HepG2 (cell line): ENCODE data around the gene NOSTRIN. TPM values are rescaled to one million over a fixed set of nuclear protein-coding genes. Genes with fewer than 3 reads are reported as not detected.

Experiments
- ARID2 ChIP-seq: sonication (generic); formaldehyde crosslinking; IDR thresholded peaks from 2 replicates; pipeline ENCODE4 v1.8.1; 2022; ENCODE audit warnings: mild to moderate bottlenecking, missing genetic modification reagents, borderline replicate concordance
- CREB1 ChIP-seq, 2 experiments: fragments of 450-650 bp in 1 of 2; IDR thresholded peaks; 2 replicates each; pipeline ENCODE4 v1.6.1; 2016 to 2017; ENCODE audit warnings: control low read depth in 1 of 2, mild to moderate bottlenecking in 1 of 2, missing compliant biosample characterization in 1 of 2, missing genetic modification characterization in 1 of 2
- GZF1 ChIP-seq: sonication (generic); formaldehyde crosslinking; IDR thresholded peaks from 2 replicates; pipeline ENCODE4 v1.5.1; 2020; ENCODE audit warnings: mild to moderate bottlenecking, missing genetic modification reagents
- HMGXB4 ChIP-seq, 2 experiments: sonication (generic) in 1 of 2; formaldehyde crosslinking in 1 of 2; IDR thresholded peaks; 2 replicates each; pipeline versions ENCODE4 v1.4.0 to v1.6.1; 2018 to 2020; ENCODE audit warnings: missing genetic modification reagents in 2 of 2, borderline replicate concordance in 1 of 2, low read depth in 1 of 2, mild to moderate bottlenecking in 1 of 2, missing biosample characterization in 1 of 2
- LCORL ChIP-seq, 2 experiments: fragments of 450-650 bp in 1 of 2; sonication (generic) in 1 of 2; formaldehyde crosslinking in 1 of 2; IDR thresholded peaks; 2 replicates each; pipeline versions ENCODE4 v1.5.0 to v1.6.1; 2017 to 2020; ENCODE audit warnings: antibody characterized with exemption in 1 of 2, missing genetic modification reagents in 1 of 2
- LRRFIP1 ChIP-seq: sonication (generic); formaldehyde crosslinking; conservative IDR thresholded peaks from 2 replicates; pipeline ENCODE4 v1.4.0; 2020; ENCODE audit warnings: missing genetic modification reagents
- MXI1 ChIP-seq: IDR thresholded peaks from 3 replicates; pipeline ENCODE4 v1.6.1; 2012; ENCODE audit warnings: low read depth, low read length, inconsistent platforms, borderline replicate concordance
- NR1H2 ChIP-seq: sonication (generic); formaldehyde crosslinking; IDR thresholded peaks from 2 replicates; pipeline ENCODE4 v1.8.1; 2022; ENCODE audit warnings: low read depth, missing genetic modification reagents, borderline replicate concordance
- PHF8 ChIP-seq: sonication (generic); formaldehyde crosslinking; IDR thresholded peaks from 2 replicates; pipeline ENCODE4 v1.5.0; 2020; ENCODE audit warnings: missing genetic modification reagents
- RNF2 ChIP-seq: fragments of 450-650 bp; conservative IDR thresholded peaks from 2 replicates; pipeline ENCODE4 v1.6.1; 2016; ENCODE audit warnings: low read depth
- SALL1 ChIP-seq: sonication (generic); formaldehyde crosslinking; IDR thresholded peaks from 2 replicates; pipeline ENCODE4 v1.8.0; 2022; ENCODE audit warnings: mild to moderate bottlenecking, missing genetic modification reagents
- SMAD3 ChIP-seq: sonication (generic); formaldehyde crosslinking; IDR thresholded peaks from 2 replicates; pipeline ENCODE4 v1.4.0; 2020; ENCODE audit warnings: missing genetic modification reagents
- SOX5 ChIP-seq: IDR thresholded peaks from 2 replicates; pipeline ENCODE4 v1.6.1; 2016; ENCODE audit warnings: borderline replicate concordance
- SPEN ChIP-seq: sonication (generic); formaldehyde crosslinking; IDR thresholded peaks from 2 replicates; pipeline ENCODE4 v1.5.1; 2020; ENCODE audit warnings: low read depth, mild to moderate bottlenecking, missing genetic modification reagents
- ZNF350 ChIP-seq: sonication (generic); formaldehyde crosslinking; IDR thresholded peaks from 2 replicates; pipeline ENCODE4 v1.4.0; 2020; ENCODE audit warnings: mild to moderate bottlenecking, low read depth, missing genetic modification reagents, borderline replicate concordance
- ZNF670 ChIP-seq: sonication (generic); formaldehyde crosslinking; IDR thresholded peaks from 2 replicates; pipeline ENCODE4 v1.8.0; 2022; ENCODE audit warnings: mild to moderate bottlenecking, missing genetic modification reagents, borderline replicate concordance
- ZNF740 ChIP-seq: sonication (generic); formaldehyde crosslinking; IDR thresholded peaks from 2 replicates; pipeline ENCODE4 v1.4.0; 2020; ENCODE audit warnings: missing genetic modification reagents
- ZSCAN22 ChIP-seq: sonication (generic); formaldehyde crosslinking; IDR thresholded peaks from 2 replicates; pipeline ENCODE4 v1.4.0; 2020; ENCODE audit warnings: mild to moderate bottlenecking, missing genetic modification reagents
- polyA plus RNA-seq, 8 experiments: library from polyadenylated mRNA; depleted of rRNA in 3 of 8; stranded (reverse) in 7 of 8; unstranded in 1 of 8; fragments of >200 nt; fragmentation: Illumina TruSeq in 4 of 8; extraction: Trizol in 4 of 8; gene quantifications; 2 replicates each; pipeline versions ENCODE4 v1.2.1 to v1.2.3, GENCODE V29; 2011 to 2016; ENCODE audit warnings: low read depth in 4 of 8, missing spikeins in 1 of 8, mixed read lengths in 1 of 8; ENCODE audit not compliant: insufficient read depth in 1 of 8
- total RNA-seq, 5 experiments: library from RNA; depleted of rRNA; stranded (reverse); fragments of >200 nt; fragmentation: Illumina TruSeq; extraction: Trizol; gene quantifications; 2 replicates each; pipeline ENCODE4 v1.2.3, GENCODE V29; 2016; ENCODE audit warnings: low read depth in 1 of 5
- TF ChIP-seq, protein P1 (sequence below): sonication (generic); formaldehyde crosslinking; IDR thresholded peaks from 2 replicates; pipeline ENCODE4 v1.5.0; 2020; ENCODE audit warnings: mild to moderate bottlenecking, missing genetic modification reagents, borderline replicate concordance

The NOSTRIN gene
- total and polyA plus RNA-seq, 2 of the 13 experiments (the other 11 are each of a cell fraction or from before 2014, with no cell fraction given): 0.22 TPM

- TF ChIP-seq SMAD3: peak; percentile 88
- peak; percentile 93; the same call in 1 of the 2 replicates for TF ChIP-seq ZNF350
- 0 out of 2 replicates have a peak, but pooled peaks have one; percentile 42 for TF ChIP-seq RNF2
- TF ChIP-seq LRRFIP1 (CRISPR knock-in tag): no peak
- TF ChIP-seq HMGXB4 (CRISPR knock-in tag; IDR thresholded peaks at IDR 0.05; ENCODE audit: borderline replicate concordance in 1 of 2, low read depth in 1 of 2): peak in 1 of 2 experiments; percentile 36; a peak in 1 of 4 replicates
- TF ChIP-seq PHF8 (CRISPR knock-in tag): peak; percentile 92
- TF ChIP-seq ZNF740 (CRISPR knock-in tag): 0 out of 2 replicates have a peak, but pooled peaks have one; percentile 52
- peak; percentile 73 for TF ChIP-seq SALL1 (CRISPR knock-in tag)
- TF ChIP-seq, protein P1, sequence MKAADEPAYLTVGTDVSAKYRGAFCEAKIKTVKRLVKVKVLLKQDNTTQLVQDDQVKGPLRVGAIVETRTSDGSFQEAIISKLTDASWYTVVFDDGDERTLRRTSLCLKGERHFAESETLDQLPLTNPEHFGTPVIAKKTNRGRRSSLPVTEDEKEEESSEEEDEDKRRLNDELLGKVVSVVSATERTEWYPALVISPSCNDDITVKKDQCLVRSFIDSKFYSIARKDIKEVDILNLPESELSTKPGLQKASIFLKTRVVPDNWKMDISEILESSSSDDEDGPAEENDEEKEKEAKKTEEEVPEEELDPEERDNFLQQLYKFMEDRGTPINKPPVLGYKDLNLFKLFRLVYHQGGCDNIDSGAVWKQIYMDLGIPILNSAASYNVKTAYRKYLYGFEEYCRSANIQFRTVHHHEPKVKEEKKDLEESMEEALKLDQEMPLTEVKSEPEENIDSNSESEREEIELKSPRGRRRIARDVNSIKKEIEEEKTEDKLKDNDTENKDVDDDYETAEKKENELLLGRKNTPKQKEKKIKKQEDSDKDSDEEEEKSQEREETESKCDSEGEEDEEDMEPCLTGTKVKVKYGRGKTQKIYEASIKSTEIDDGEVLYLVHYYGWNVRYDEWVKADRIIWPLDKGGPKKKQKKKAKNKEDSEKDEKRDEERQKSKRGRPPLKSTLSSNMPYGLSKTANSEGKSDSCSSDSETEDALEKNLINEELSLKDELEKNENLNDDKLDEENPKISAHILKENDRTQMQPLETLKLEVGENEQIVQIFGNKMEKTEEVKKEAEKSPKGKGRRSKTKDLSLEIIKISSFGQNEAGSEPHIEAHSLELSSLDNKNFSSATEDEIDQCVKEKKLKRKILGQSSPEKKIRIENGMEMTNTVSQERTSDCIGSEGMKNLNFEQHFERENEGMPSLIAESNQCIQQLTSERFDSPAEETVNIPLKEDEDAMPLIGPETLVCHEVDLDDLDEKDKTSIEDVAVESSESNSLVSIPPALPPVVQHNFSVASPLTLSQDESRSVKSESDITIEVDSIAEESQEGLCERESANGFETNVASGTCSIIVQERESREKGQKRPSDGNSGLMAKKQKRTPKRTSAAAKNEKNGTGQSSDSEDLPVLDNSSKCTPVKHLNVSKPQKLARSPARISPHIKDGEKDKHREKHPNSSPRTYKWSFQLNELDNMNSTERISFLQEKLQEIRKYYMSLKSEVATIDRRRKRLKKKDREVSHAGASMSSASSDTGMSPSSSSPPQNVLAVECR (CRISPR knock-in tag): peak; percentile 98
- TF ChIP-seq SPEN (CRISPR knock-in tag): peak; percentile 76; the same call in 1 of the 2 replicates
- TF ChIP-seq ZNF670 (CRISPR knock-in tag): no peak
- no peak for TF ChIP-seq ARID2 (CRISPR knock-in tag)
- no peak for TF ChIP-seq GZF1 (CRISPR knock-in tag)
- no peak for TF ChIP-seq LCORL (IDR thresholded peaks at IDR 0.05)
- TF ChIP-seq LCORL (CRISPR knock-in tag; IDR thresholded peaks at IDR 0.05): peak; percentile 15; the same call in 1 of the 2 replicates
- no peak for TF ChIP-seq ZSCAN22 (CRISPR knock-in tag)
- no peak for TF ChIP-seq NR1H2
- no peak for TF ChIP-seq SOX5 (CRISPR knock-in tag)
- peak; percentile 74 for TF ChIP-seq CREB1 (IDR thresholded peaks at IDR 0.05)
- peak; percentile 91 for TF ChIP-seq CREB1 (CRISPR knock-in tag; IDR thresholded peaks at IDR 0.05)
- TF ChIP-seq MXI1: peak; percentile 63; the same call in 1 of the 3 replicates
Observed at GRCh38 chr2:168890006-168890782, 87.8 kb downstream of the NOSTRIN start, which contains the start of gene SPC25 (continued).
